Liver (tissue), 9 donors: Measurements from ENCODE around the gene MAP3K12. TPM values are rescaled to one million over a fixed set of nuclear protein-coding genes. Genes with fewer than 3 reads are reported as not detected.

ENCODE experiments used
- DNase-seq: peaks from one replicate; pipeline ENCODE4 v3.0.0-alpha.2; 2017; ENCODE audit warnings: low spot score
- H3K27ac ChIP-seq, 2 donors: one replicate each; pipeline ENCODE4 v1.7.0; 2013; ENCODE audit warnings: inconsistent platforms in 2 of 2, low read length in 2 of 2, control low read depth in 1 of 2, low read depth in 1 of 2, mild to moderate bottlenecking in 1 of 2
- H3K27me3 ChIP-seq, 4 donors: one replicate each; pipeline versions ENCODE4 v1.6.1 to v1.7.0; 2013; ENCODE audit warnings: low read length in 3 of 4, inconsistent platforms in 1 of 4, mild to moderate bottlenecking in 1 of 4, moderate library complexity in 1 of 4; ENCODE audit not compliant: control insufficient read depth in 4 of 4, insufficient read depth in 4 of 4
- H3K36me3 ChIP-seq, 4 donors: one replicate each; pipeline versions ENCODE4 v1.6.1 to v1.7.0; 2013; ENCODE audit warnings: low read length in 3 of 4, mild to moderate bottlenecking in 3 of 4, low read depth in 1 of 4, moderate library complexity in 1 of 4; ENCODE audit not compliant: control insufficient read depth in 4 of 4, insufficient read depth in 3 of 4
- H3K4me1 ChIP-seq, 4 donors: one replicate each; pipeline versions ENCODE4 v1.6.1 to v1.7.0; 2013; ENCODE audit warnings: low read length in 3 of 4, mild to moderate bottlenecking in 3 of 4, moderate library complexity in 1 of 4; ENCODE audit not compliant: control insufficient read depth in 4 of 4, insufficient read depth in 4 of 4
- H3K4me3 ChIP-seq, 3 donors: one replicate each; pipeline versions ENCODE4 v1.6.1 to v1.7.0; 2013; ENCODE audit warnings: low read length in 3 of 3, control low read depth in 1 of 3, low read depth in 1 of 3, mild to moderate bottlenecking in 1 of 3
- H3K9ac ChIP-seq, 2 donors: one replicate each; pipeline ENCODE4 v1.7.0; 2013; ENCODE audit warnings: low read length in 2 of 2, mild to moderate bottlenecking in 2 of 2, moderate library complexity in 2 of 2, control low read depth in 1 of 2, low read depth in 1 of 2
- H3K9me3 ChIP-seq, 4 donors: one replicate each; pipeline versions ENCODE4 v1.6.1 to v1.7.0; 2013; ENCODE audit warnings: low read length in 3 of 4; ENCODE audit not compliant: control insufficient read depth in 4 of 4
- ATF3 ChIP-seq: IDR thresholded peaks from 2 replicates; pipeline ENCODE4 v1.6.1; 2016; ENCODE audit warnings: antibody characterized with exemption
- EGR1 ChIP-seq, 2 donors: IDR thresholded peaks; 2 replicates each; pipeline ENCODE4 v1.6.1; 2016 to 2018; ENCODE audit warnings: antibody characterized with exemption in 2 of 2, low read depth in 2 of 2
- FOXA1 ChIP-seq: IDR thresholded peaks from 2 replicates; pipeline ENCODE4 v1.6.1; 2016; ENCODE audit warnings: antibody characterized with exemption
- FOXA2 ChIP-seq: IDR thresholded peaks from 2 replicates; pipeline ENCODE4 v1.6.1; 2016; ENCODE audit warnings: antibody characterized with exemption
- GABPA ChIP-seq, 2 donors: IDR thresholded peaks in 1 of 2; conservative IDR thresholded peaks in 1 of 2; 2 replicates each; pipeline ENCODE4 v1.6.1; 2016; ENCODE audit warnings: antibody characterized with exemption in 2 of 2, mild to moderate bottlenecking in 1 of 2, moderate library complexity in 1 of 2
- HNF4G ChIP-seq: IDR thresholded peaks from 2 replicates; pipeline ENCODE4 v1.6.1; 2016; ENCODE audit warnings: antibody characterized with exemption
- JUND ChIP-seq, 2 donors: IDR thresholded peaks; 2 replicates each; pipeline ENCODE4 v1.6.1; 2016; ENCODE audit warnings: antibody characterized with exemption in 2 of 2
- MAX ChIP-seq: IDR thresholded peaks from 2 replicates; pipeline ENCODE4 v1.6.1; 2016; ENCODE audit warnings: antibody characterized with exemption
- NR2F2 ChIP-seq: IDR thresholded peaks from 2 replicates; pipeline ENCODE4 v1.6.1; 2016; ENCODE audit warnings: antibody characterized with exemption
- RAD21 ChIP-seq, 2 donors: IDR thresholded peaks; 2 replicates each; pipeline ENCODE4 v1.6.1; 2016; ENCODE audit warnings: antibody characterized with exemption in 2 of 2, mild to moderate bottlenecking in 2 of 2
- RXRA ChIP-seq, 2 donors: IDR thresholded peaks; 2 replicates each; pipeline ENCODE4 v1.6.1; 2017 to 2018; ENCODE audit warnings: antibody characterized with exemption in 2 of 2, mild to moderate bottlenecking in 1 of 2
- SP1 ChIP-seq: IDR thresholded peaks from 2 replicates; pipeline ENCODE4 v1.6.1; 2018; ENCODE audit warnings: antibody characterized with exemption, mild to moderate bottlenecking
- TAF1 ChIP-seq: conservative IDR thresholded peaks from 2 replicates; pipeline ENCODE4 v1.6.1; 2016; ENCODE audit warnings: antibody characterized with exemption, mild to moderate bottlenecking
- YY1 ChIP-seq: IDR thresholded peaks from 2 replicates; pipeline ENCODE4 v1.6.1; 2016; ENCODE audit warnings: antibody characterized with exemption, mild to moderate bottlenecking
- ZBTB33 ChIP-seq: IDR thresholded peaks from 2 replicates; pipeline ENCODE4 v1.6.1; 2016; ENCODE audit warnings: antibody characterized with exemption
- WGBS: extraction: QIAGEN DNeasy Blood & Tissue Kit; methylation state at CpG from one replicate; pipeline ENCODE4 v1.1.7; 2013; 5-methylcytosine and 5-hydroxymethylcytosine counted together
- polyA plus RNA-seq, 2 donors: library from polyadenylated mRNA; stranded (reverse) in 1 of 2; unstranded in 1 of 2; fragments of 200-250 nt in 1 of 2; fragments of >200 nt in 1 of 2; fragmentation: Nextera tagmentation in 1 of 2; extraction: Ambion mirVana in 1 of 2; gene quantifications; one replicate each; pipeline versions ENCODE4 v1.2.1 to v1.2.3, GENCODE V29; 2013 to 2015
- total RNA-seq, 2 donors: library from RNA; depleted of rRNA; stranded (reverse); fragments of >200 nt; gene quantifications; one replicate each; pipeline ENCODE4 v1.2.3, GENCODE V29; 2014
- TF ChIP-seq, protein P1 (sequence below): fragments of 150-350 bp; IDR thresholded peaks from 2 replicates; pipeline ENCODE4 v1.5.1; 2017; ENCODE audit warnings: improper control_type of control experiment, low read depth, low read length; ENCODE audit not compliant: missing input control
- TF ChIP-seq, protein P2 (sequence below): IDR thresholded peaks from 2 replicates; pipeline ENCODE4 v1.6.1; 2016; ENCODE audit warnings: antibody characterized with exemption, mild to moderate bottlenecking
- donor health status: healthy.
- donor health status: healthy.
- donor health status: healthy.
- donor health status: healthy.
- donor health status: healthy.

The MAP3K12 gene
- total and polyA plus RNA-seq, 4 donors = 0.53 to 2.4 (median 1.5) TPM

DNA sequence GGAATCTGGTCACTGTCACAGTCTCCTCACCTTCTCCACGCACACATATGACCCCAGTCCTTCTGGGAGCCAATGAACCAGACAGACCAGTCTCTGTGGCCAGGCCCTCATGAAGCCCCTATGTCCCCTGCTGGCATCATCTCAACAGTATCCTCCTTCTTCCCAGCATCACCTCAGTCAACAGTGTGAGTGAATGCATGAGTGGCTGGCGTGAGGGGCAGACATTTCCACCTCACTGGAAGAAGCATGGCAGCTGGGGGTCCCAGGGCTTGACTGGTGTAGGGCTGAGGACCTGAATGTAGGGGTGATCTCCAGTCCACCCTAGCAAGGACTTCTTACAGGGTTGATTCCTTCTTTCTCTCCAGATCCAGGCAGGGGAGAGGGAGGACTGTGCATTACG, 1.8 kb downstream of the MAP3K12 start:
- TF ChIP-seq ZBTB33 (no peak), JUND (IDR thresholded peaks at IDR 0.05) (no peak), RAD21 (IDR thresholded peaks at IDR 0.05) (no peak), TAF1 (no peak), NR2F2 (no peak), MAX (no peak), SP1 (no peak), GABPA (IDR thresholded peaks at IDR 0.05 in 1 of 2, conservative IDR thresholded peaks at IDR 0.05 in 1 of 2) (no peak), ATF3 (no peak), RXRA (IDR thresholded peaks at IDR 0.05) (no peak), YY1 (no peak), FOXA1 (no peak), HNF4G (no peak)
- TF ChIP-seq, protein P1, sequence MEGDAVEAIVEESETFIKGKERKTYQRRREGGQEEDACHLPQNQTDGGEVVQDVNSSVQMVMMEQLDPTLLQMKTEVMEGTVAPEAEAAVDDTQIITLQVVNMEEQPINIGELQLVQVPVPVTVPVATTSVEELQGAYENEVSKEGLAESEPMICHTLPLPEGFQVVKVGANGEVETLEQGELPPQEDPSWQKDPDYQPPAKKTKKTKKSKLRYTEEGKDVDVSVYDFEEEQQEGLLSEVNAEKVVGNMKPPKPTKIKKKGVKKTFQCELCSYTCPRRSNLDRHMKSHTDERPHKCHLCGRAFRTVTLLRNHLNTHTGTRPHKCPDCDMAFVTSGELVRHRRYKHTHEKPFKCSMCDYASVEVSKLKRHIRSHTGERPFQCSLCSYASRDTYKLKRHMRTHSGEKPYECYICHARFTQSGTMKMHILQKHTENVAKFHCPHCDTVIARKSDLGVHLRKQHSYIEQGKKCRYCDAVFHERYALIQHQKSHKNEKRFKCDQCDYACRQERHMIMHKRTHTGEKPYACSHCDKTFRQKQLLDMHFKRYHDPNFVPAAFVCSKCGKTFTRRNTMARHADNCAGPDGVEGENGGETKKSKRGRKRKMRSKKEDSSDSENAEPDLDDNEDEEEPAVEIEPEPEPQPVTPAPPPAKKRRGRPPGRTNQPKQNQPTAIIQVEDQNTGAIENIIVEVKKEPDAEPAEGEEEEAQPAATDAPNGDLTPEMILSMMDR = no peak
- Histone ChIP-seq H3K27ac (no peak overlapping the region), H3K4me3 (no peak overlapping the region), H3K4me1 (peaks cover 7 to 37% (median 22%) of the 10 kb centered on the region in 4 donors), H3K9me3 (no peaks in the 10 kb centered on the region), H3K36me3 (no peaks in the 10 kb centered on the region), H3K27me3 (no peaks in the 10 kb centered on the region), H3K9ac (no peak overlapping the region)
- no peak for DNase-seq
- 92% methylated on average over 3 of the region's 3 CpGs for WGBS

DNA sequence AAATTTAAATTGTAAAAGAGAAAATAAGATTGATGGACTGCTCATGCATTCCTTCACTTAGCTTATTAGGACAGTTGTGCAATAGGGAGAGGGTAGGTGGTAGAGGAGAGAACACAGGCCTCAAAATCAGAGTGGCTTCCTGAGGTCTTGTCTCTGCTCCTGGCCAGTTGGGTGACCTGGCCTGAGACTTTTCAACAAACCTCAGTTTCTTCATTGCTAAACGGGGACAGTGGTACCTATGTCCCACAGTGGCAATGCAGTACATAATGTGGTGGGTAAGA, 2.6 kb downstream of the MAP3K12 start:
- DNase-seq = no peak
- TF ChIP-seq EGR1 (IDR thresholded peaks at IDR 0.05; ENCODE audit: low read depth in 2 of 2) = no peak
- no peak for TF ChIP-seq FOXA2
- TF ChIP-seq, protein P1 = no peak
- TF ChIP-seq FOXA1 = no peak
- no peak for TF ChIP-seq HNF4G
- TF ChIP-seq NR2F2 = no peak
- TF ChIP-seq JUND (IDR thresholded peaks at IDR 0.05) = no peak
- TF ChIP-seq, protein P2, sequence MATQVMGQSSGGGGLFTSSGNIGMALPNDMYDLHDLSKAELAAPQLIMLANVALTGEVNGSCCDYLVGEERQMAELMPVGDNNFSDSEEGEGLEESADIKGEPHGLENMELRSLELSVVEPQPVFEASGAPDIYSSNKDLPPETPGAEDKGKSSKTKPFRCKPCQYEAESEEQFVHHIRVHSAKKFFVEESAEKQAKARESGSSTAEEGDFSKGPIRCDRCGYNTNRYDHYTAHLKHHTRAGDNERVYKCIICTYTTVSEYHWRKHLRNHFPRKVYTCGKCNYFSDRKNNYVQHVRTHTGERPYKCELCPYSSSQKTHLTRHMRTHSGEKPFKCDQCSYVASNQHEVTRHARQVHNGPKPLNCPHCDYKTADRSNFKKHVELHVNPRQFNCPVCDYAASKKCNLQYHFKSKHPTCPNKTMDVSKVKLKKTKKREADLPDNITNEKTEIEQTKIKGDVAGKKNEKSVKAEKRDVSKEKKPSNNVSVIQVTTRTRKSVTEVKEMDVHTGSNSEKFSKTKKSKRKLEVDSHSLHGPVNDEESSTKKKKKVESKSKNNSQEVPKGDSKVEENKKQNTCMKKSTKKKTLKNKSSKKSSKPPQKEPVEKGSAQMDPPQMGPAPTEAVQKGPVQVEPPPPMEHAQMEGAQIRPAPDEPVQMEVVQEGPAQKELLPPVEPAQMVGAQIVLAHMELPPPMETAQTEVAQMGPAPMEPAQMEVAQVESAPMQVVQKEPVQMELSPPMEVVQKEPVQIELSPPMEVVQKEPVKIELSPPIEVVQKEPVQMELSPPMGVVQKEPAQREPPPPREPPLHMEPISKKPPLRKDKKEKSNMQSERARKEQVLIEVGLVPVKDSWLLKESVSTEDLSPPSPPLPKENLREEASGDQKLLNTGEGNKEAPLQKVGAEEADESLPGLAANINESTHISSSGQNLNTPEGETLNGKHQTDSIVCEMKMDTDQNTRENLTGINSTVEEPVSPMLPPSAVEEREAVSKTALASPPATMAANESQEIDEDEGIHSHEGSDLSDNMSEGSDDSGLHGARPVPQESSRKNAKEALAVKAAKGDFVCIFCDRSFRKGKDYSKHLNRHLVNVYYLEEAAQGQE = no peak
- TF ChIP-seq SP1 = no peak
- H3K27me3 ChIP-seq = no peaks in the 10 kb centered on the region
- no peak overlapping the region for H3K9ac ChIP-seq
- H3K4me3 ChIP-seq = no peak overlapping the region
- H3K27ac ChIP-seq = no peak overlapping the region
- 83% methylated on average over 1 of the region's 1 CpG for WGBS
- H3K4me1 ChIP-seq = peaks cover 6 to 31% (median 17%) of the 10 kb centered on the region in 4 donors
- H3K9me3 ChIP-seq = no peaks in the 10 kb centered on the region
- no peaks in the 10 kb centered on the region for H3K36me3 ChIP-seq
